C4-2B (cell line): ENCODE measurements around the gene CNOT2.

Experiments used
- H3K27ac ChIP-seq: fragments of 450-650 bp; 2 replicates; pipeline ENCODE4 v1.5.1; 2017
- CTCF ChIP-seq: fragments of 450-650 bp; conservative IDR thresholded peaks from 2 replicates; pipeline ENCODE4 v1.5.1; 2017; ENCODE audit warnings: mild to moderate bottlenecking
- ZFX ChIP-seq: fragments of 450-650 bp; IDR thresholded peaks from 2 replicates; pipeline ENCODE4 v1.6.1; 2017

Gene CNOT2

GRCh38 chr12:70243510-70244371 is 508 bp downstream of the CNOT2 start:
- H3K27ac ChIP-seq = peak overlapping the region; percentile 92
- TF ChIP-seq ZFX (peak; percentile 28; the same call in 1 of the 2 replicates), CTCF (no peak)

- TF ChIP-seq CTCF (no peak), ZFX (no peak)
- H3K27ac ChIP-seq = peak overlapping the region; percentile 92
These were observed 1.2 kb downstream of the CNOT2 start for GRCh38 chr12:70244409-70244808.

- no peak for TF ChIP-seq CTCF
- TF ChIP-seq ZFX = no peak
- no peak overlapping the region for H3K27ac ChIP-seq
These were observed 2.2 kb downstream of the CNOT2 start for GRCh38 chr12:70245458-70245857.

- TF ChIP-seq ZFX = no peak
- TF ChIP-seq CTCF = no peak
These were observed 3.3 kb downstream of the CNOT2 start for GRCh38 chr12:70246580-70246979.

GRCh38 chr12:70247653-70248199 is 4.5 kb downstream of the CNOT2 start:
- no peak overlapping the region for H3K27ac ChIP-seq
- TF ChIP-seq CTCF (no peak), ZFX (no peak)

More at GRCh38 chr12:70246580-70246979, 3.3 kb downstream of the CNOT2 start:
- no peak overlapping the region for H3K27ac ChIP-seq

GRCh38 chr12:70248876-70249275 is 5.6 kb downstream of the CNOT2 start:
- TF ChIP-seq CTCF = no peak
- no peak for TF ChIP-seq ZFX

GRCh38 chr12:70249903-70250302 is 6.7 kb downstream of the CNOT2 start:
- H3K27ac ChIP-seq = no peak overlapping the region
- TF ChIP-seq CTCF (no peak), ZFX (no peak)

More at GRCh38 chr12:70248876-70249275, 5.6 kb downstream of the CNOT2 start:
- H3K27ac ChIP-seq = no peak overlapping the region
